H9 (cell line): ENCODE measurements around the gene CFAP97D2. TPM values are rescaled to one million over a fixed set of nuclear protein-coding genes. Genes with fewer than 3 reads are reported as not detected.
"Not testable (repeated sequence)": the region's sequence is repeated elsewhere in the genome, so short reads cannot be mapped to it uniquely, and the experiment has no call there.

ENCODE experiments used
- DNase-seq: peaks from one replicate; pipeline ENCODE4 v3.0.0-alpha.2; 2017
- H2AFZ ChIP-seq: one replicate; pipeline ENCODE4 v1.6.1; 2013; ENCODE audit warnings: mild to moderate bottlenecking, low read length, control low read depth, moderate library complexity
- H2AK5ac ChIP-seq: 2 replicates; pipeline ENCODE4 v1.6.1; 2013; ENCODE audit warnings: low read length, control low read depth, mixed read lengths; ENCODE audit not compliant: insufficient read length
- H2BK120ac ChIP-seq: one replicate; pipeline ENCODE4 v1.6.1; 2013; ENCODE audit warnings: low read depth, mild to moderate bottlenecking, low read length, control low read depth, inconsistent platforms; ENCODE audit not compliant: poor library complexity, severe bottlenecking
- H2BK12ac ChIP-seq: 2 replicates; pipeline ENCODE4 v1.6.1; 2013; ENCODE audit warnings: low read length, control low read depth, mixed read lengths, low read depth; ENCODE audit not compliant: insufficient read length
- H2BK15ac ChIP-seq: 2 replicates; pipeline ENCODE4 v1.6.1; 2013; ENCODE audit warnings: low read depth, low read length, control low read depth
- H2BK20ac ChIP-seq: one replicate; pipeline ENCODE4 v1.6.1; 2013; ENCODE audit warnings: low read depth, mild to moderate bottlenecking, low read length, control low read depth, inconsistent platforms; ENCODE audit not compliant: poor library complexity, severe bottlenecking
- H2BK5ac ChIP-seq: 2 replicates; pipeline ENCODE4 v1.6.1; 2013; ENCODE audit warnings: low read length, control low read depth, mixed read lengths; ENCODE audit not compliant: insufficient read length
- H3K14ac ChIP-seq: 2 replicates; pipeline ENCODE4 v1.6.1; 2013; ENCODE audit warnings: low read length, control low read depth; ENCODE audit not compliant: insufficient read depth
- H3K18ac ChIP-seq: 2 replicates; pipeline ENCODE4 v1.6.1; 2013; ENCODE audit warnings: low read depth, mild to moderate bottlenecking, mixed read lengths, low read length, control low read depth; ENCODE audit not compliant: insufficient read length
- H3K23ac ChIP-seq: 2 replicates; pipeline ENCODE4 v1.6.1; 2013; ENCODE audit warnings: low read length, control low read depth, mixed read lengths, low read depth; ENCODE audit not compliant: insufficient read length
- H3K23me2 ChIP-seq: 2 replicates; pipeline ENCODE4 v1.6.1; 2013; ENCODE audit warnings: low read depth, mild to moderate bottlenecking, mixed read lengths, low read length, control low read depth; ENCODE audit not compliant: insufficient read length, poor library complexity, severe bottlenecking
- H3K27ac ChIP-seq: 2 replicates; pipeline ENCODE4 v1.5.1; 2013; ENCODE audit warnings: low read length, control low read depth, mixed read lengths, low read depth; ENCODE audit not compliant: insufficient read length
- H3K27me3 ChIP-seq: 2 replicates; pipeline ENCODE4 v1.6.1; 2013; ENCODE audit warnings: low read length, control low read depth, inconsistent platforms; ENCODE audit not compliant: insufficient read depth
- H3K4ac ChIP-seq: 2 replicates; pipeline ENCODE4 v1.6.1; 2013; ENCODE audit warnings: low read depth, mild to moderate bottlenecking, control low read depth, inconsistent platforms, low read length, moderate library complexity
- H3K4me1 ChIP-seq: 2 replicates; pipeline ENCODE4 v1.6.1; 2013; ENCODE audit warnings: low read length, control low read depth, inconsistent platforms; ENCODE audit not compliant: insufficient read depth
- H3K4me2 ChIP-seq: 2 replicates; pipeline ENCODE4 v1.6.1; 2013; ENCODE audit warnings: low read length, control low read depth, mixed read lengths; ENCODE audit not compliant: insufficient read length, insufficient read depth
- H3K56ac ChIP-seq: 2 replicates; pipeline ENCODE4 v1.6.1; 2013; ENCODE audit warnings: low read depth, mild to moderate bottlenecking, mixed read lengths, low read length, control low read depth; ENCODE audit not compliant: insufficient read length
- H3K79me1 ChIP-seq: 2 replicates; pipeline ENCODE4 v1.6.1; 2013; ENCODE audit warnings: low read depth, mild to moderate bottlenecking, moderate library complexity, low read length, control low read depth, inconsistent platforms; ENCODE audit not compliant: insufficient read depth, poor library complexity, severe bottlenecking
- H3K79me2 ChIP-seq: 2 replicates; pipeline ENCODE4 v1.6.1; 2013; ENCODE audit warnings: low read length, control low read depth, inconsistent platforms; ENCODE audit not compliant: insufficient read depth
- H3K9ac ChIP-seq: 2 replicates; pipeline ENCODE4 v1.6.1; 2013; ENCODE audit warnings: low read length, control low read depth, mixed read lengths; ENCODE audit not compliant: insufficient read length; ENCODE audit errors: extremely low read depth
- H3K9me3 ChIP-seq: one replicate; pipeline ENCODE4 v1.6.1; 2013; ENCODE audit warnings: low read depth, low read length, inconsistent platforms; ENCODE audit not compliant: control insufficient read depth
- H3T11ph ChIP-seq: one replicate; pipeline ENCODE4 v1.6.1; 2013; ENCODE audit warnings: mild to moderate bottlenecking, low read length, control low read depth, inconsistent platforms
- H4K20me1 ChIP-seq: one replicate; pipeline ENCODE4 v1.6.1; 2013; ENCODE audit not compliant: control insufficient read depth, insufficient read length, insufficient read depth
- H4K5ac ChIP-seq: 2 replicates; pipeline ENCODE4 v1.6.1; 2013; ENCODE audit warnings: low read depth, mild to moderate bottlenecking, mixed read lengths, low read length, control low read depth; ENCODE audit not compliant: insufficient read length
- H4K8ac ChIP-seq: replicated peaks from 2 replicates; pipeline ENCODE4 v1.6.1; 2013; ENCODE audit warnings: low read length, control low read depth, mixed read lengths, low read depth; ENCODE audit not compliant: insufficient read length
- H4K91ac ChIP-seq: 2 replicates; pipeline ENCODE4 v1.6.1; 2013; ENCODE audit warnings: low read depth, mild to moderate bottlenecking, moderate library complexity, mixed read lengths, low read length, control low read depth; ENCODE audit not compliant: insufficient read length
- H3K27ac Mint-ChIP-seq, 3 experiments: 2 replicates in 2 of 3; 3 replicates in 1 of 3; pipeline ENCODE4 v1.8.0; 2020 to 2021; ENCODE audit warnings: mixed read lengths in 3 of 3, mild to moderate bottlenecking in 1 of 3, moderate library complexity in 1 of 3
- H3K27me3 Mint-ChIP-seq: 2 replicates; pipeline ENCODE4 v1.8.0; 2021; ENCODE audit warnings: low read depth, mild to moderate bottlenecking, moderate library complexity, mixed read lengths
- H3K36me3 Mint-ChIP-seq, 3 experiments: 2 replicates in 2 of 3; 3 replicates in 1 of 3; pipeline ENCODE4 v1.8.0; 2020 to 2021; ENCODE audit warnings: low read depth in 3 of 3, mixed read lengths in 3 of 3; ENCODE audit not compliant: insufficient read depth in 1 of 3
- H3K4me1 Mint-ChIP-seq, 2 experiments: 2 replicates each; pipeline ENCODE4 v1.8.0; 2020; ENCODE audit warnings: mixed read lengths in 2 of 2
- H3K4me3 Mint-ChIP-seq, 2 experiments: 2 replicates in 1 of 2; 3 replicates in 1 of 2; pipeline ENCODE4 v1.8.0; 2020 to 2021; ENCODE audit warnings: mild to moderate bottlenecking in 2 of 2, mixed read lengths in 2 of 2, moderate library complexity in 1 of 2
- H3K9me3 Mint-ChIP-seq, 2 experiments: 2 replicates in 1 of 2; 3 replicates in 1 of 2; pipeline ENCODE4 v1.8.0; 2020; ENCODE audit warnings: mild to moderate bottlenecking in 2 of 2, mixed read lengths in 2 of 2, moderate library complexity in 1 of 2
- WGBS: extraction: QIAGEN DNeasy Blood & Tissue Kit; methylation state at CpG from one replicate; pipeline ENCODE4 v1.1.7; 2013; ENCODE audit warnings: missing lambda C conversion rate, low lambda C conversion rate, mixed read lengths; ENCODE audit not compliant: insufficient read length; ENCODE audit errors: extremely low coverage; 5-methylcytosine and 5-hydroxymethylcytosine counted together
- total RNA-seq: library from RNA; stranded (reverse); gene quantifications from 2 replicates; pipeline ENCODE4 v1.2.1, GENCODE V29; 2021
- TF ChIP-seq, protein P1 (sequence below): fragments of 200-600 bp; sonication (generic); conservative IDR thresholded peaks from 3 replicates; pipeline ENCODE4 v1.8.0; 2021; ENCODE audit warnings: antibody characterized with exemption, mild to moderate bottlenecking

The CFAP97D2 gene
- total RNA-seq, 1 experiment from 2014 or later: not detected

DNA sequence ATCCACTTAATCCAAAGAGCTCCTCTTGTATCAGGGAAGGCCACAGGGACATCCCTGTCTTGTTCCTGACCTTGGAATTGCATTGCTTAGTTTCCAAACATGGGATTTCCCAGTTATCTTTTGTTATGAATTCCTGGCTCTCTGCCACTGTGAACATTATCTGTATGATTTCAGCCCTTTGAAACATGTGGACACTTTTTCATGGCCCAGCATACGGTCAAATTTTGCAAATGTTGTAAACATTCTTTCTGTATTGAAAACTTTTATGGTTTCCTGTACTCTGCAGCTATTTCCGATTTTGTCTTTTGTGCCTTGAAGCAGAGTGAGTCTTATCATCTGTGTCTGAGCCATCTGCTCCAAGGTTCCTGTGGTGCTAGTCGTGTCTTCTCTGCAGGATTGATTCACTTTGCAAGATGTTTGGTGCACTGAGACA lies 4.5 kb upstream of the CFAP97D2 start:
- H3K9me3 ChIP-seq: no peaks in the 10 kb centered on the region
- no peak overlapping the region for H4K5ac ChIP-seq
- TF ChIP-seq, protein P1, sequence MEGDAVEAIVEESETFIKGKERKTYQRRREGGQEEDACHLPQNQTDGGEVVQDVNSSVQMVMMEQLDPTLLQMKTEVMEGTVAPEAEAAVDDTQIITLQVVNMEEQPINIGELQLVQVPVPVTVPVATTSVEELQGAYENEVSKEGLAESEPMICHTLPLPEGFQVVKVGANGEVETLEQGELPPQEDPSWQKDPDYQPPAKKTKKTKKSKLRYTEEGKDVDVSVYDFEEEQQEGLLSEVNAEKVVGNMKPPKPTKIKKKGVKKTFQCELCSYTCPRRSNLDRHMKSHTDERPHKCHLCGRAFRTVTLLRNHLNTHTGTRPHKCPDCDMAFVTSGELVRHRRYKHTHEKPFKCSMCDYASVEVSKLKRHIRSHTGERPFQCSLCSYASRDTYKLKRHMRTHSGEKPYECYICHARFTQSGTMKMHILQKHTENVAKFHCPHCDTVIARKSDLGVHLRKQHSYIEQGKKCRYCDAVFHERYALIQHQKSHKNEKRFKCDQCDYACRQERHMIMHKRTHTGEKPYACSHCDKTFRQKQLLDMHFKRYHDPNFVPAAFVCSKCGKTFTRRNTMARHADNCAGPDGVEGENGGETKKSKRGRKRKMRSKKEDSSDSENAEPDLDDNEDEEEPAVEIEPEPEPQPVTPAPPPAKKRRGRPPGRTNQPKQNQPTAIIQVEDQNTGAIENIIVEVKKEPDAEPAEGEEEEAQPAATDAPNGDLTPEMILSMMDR: no peak
- Mint-ChIP-seq H3K36me3 (peaks cover 0 to 4% (median 0%) of the 10 kb centered on the region in 3 experiments; a peak in 1 of 7 replicates), H3K4me3 (no peak overlapping the region), H3K4me1 (peaks cover 6 to 7% of the 10 kb centered on the region in 2 experiments), H3K27ac (no peak overlapping the region), H3K9me3 (peaks cover 3 to 7% of the 10 kb centered on the region in 2 experiments; a peak in 3 of 5 replicates), H3K27me3 (peaks cover 12% of the 10 kb centered on the region)
- no peak overlapping the region for H2BK120ac ChIP-seq
- H3K14ac ChIP-seq: no peak overlapping the region
- no peak overlapping the region for H3K27ac ChIP-seq
- no peak overlapping the region for H2AK5ac ChIP-seq
- no peaks in the 10 kb centered on the region for H4K20me1 ChIP-seq
- no peak overlapping the region for H2BK20ac ChIP-seq
- no peaks in the 10 kb centered on the region for H3K79me1 ChIP-seq
- no peak overlapping the region for H3K56ac ChIP-seq
- H3K4me1 ChIP-seq: no peaks in the 10 kb centered on the region
- H4K91ac ChIP-seq: no peak overlapping the region
- no peak overlapping the region for H3T11ph ChIP-seq
- no CpG with 5 or more reads among the region's 3 CpGs for WGBS
- H3K9ac ChIP-seq: no peak overlapping the region
- DNase-seq: no peak
- no peak overlapping the region for H3K4me2 ChIP-seq
- no peak overlapping the region for H2BK5ac ChIP-seq
- H4K8ac ChIP-seq: no peak overlapping the region
- H2BK12ac ChIP-seq: no peak overlapping the region
- H3K23me2 ChIP-seq: no peaks in the 10 kb centered on the region
- no peak overlapping the region for H2BK15ac ChIP-seq
- H3K18ac ChIP-seq: no peak overlapping the region
- H3K23ac ChIP-seq: no peak overlapping the region
- no peaks in the 10 kb centered on the region for H3K79me2 ChIP-seq
- no peak overlapping the region for H3K4ac ChIP-seq
- no peak overlapping the region for H2AFZ ChIP-seq
- no peaks in the 10 kb centered on the region for H3K27me3 ChIP-seq

DNA sequence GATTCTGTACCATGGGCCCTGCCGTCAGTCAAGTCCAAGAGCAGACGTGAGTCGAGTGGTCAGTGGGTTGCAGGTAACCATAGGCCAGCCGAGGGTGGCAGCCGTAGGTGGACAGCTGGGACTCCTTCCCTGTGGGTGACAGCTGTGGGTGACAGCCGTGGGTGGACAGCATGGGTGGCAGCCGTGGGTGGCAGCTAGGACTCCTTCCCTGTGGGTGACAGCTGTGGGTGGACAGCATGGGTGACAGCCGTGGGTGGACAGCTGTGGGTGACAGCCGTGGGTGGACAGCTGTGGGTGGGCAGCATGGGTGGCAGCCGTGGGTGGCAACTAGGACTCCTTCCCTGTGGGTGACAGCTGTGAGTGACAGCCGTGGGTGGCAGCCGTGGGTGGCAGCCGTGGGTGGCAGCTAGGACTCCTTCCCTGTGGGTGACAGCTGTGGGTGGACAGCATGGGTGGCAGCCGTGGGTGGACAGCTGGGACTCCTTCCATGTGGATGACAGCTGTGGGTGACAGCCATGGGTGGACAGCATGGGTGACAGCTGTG lies 2.6 kb upstream of the CFAP97D2 start:
- not testable (repeated sequence) for H3K79me2 ChIP-seq, H3K79me1 ChIP-seq, H3K56ac ChIP-seq, H2AFZ ChIP-seq, H4K5ac ChIP-seq, H3K4me1 ChIP-seq, H2BK5ac ChIP-seq, H3K18ac ChIP-seq, H3K4ac ChIP-seq, H3K4me3 Mint-ChIP-seq, H3K4me1 Mint-ChIP-seq, H4K91ac ChIP-seq, H3K4me2 ChIP-seq, DNase-seq, H2BK15ac ChIP-seq, H3K9ac ChIP-seq, H2AK5ac ChIP-seq, H3K27ac Mint-ChIP-seq, H2BK20ac ChIP-seq, H2BK120ac ChIP-seq, H3K36me3 Mint-ChIP-seq, H4K20me1 ChIP-seq, H3T11ph ChIP-seq, H3K27ac ChIP-seq, H3K14ac ChIP-seq, H3K9me3 ChIP-seq, H3K27me3 ChIP-seq, H2BK12ac ChIP-seq, H3K23me2 ChIP-seq, H4K8ac ChIP-seq, H3K23ac ChIP-seq, H3K9me3 Mint-ChIP-seq
- peaks cover 16% of the 10 kb centered on the region for H3K27me3 Mint-ChIP-seq
- WGBS: no CpG with 5 or more reads among the region's 14 CpGs
